ENCODE data around the gene CLVS2.
A peak's percentile ranks its signal among the peaks of the same experiment; 100 is the strongest.

Gene CLVS2

GRCh38 chr6:123024976-123025375 is 28.9 kb downstream of the CLVS2 start:
- no peak for DNase-seq (ENCODE audit: low spot score)

GRCh38 chr6:123027408-123027807 is 31.4 kb downstream of the CLVS2 start:
- DNase-seq (ENCODE audit: low spot score) = no peak

DNA sequence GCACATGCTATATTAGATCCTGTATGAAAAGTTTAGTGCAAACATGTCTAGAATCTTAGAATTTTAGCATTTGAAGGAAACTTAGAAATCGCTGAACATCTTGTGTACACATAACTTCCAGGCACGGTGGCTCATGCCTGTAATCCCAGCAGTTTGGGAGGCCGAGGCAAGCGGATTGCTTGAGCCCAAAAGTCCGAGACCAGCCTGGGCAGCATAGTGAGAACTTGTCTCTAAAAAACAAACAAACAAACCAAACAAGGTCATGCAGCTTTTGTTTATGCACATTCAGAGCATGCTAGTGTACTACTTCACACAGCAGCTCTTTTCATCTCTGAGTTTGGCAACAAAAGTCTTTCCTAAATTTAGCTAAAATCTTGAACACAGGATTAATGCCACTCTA is 32.2 kb downstream of the CLVS2 start:
- no peak for DNase-seq (ENCODE audit: low spot score)

GRCh38 chr6:123030282-123030681 is 34.2 kb downstream of the CLVS2 start:
- no peak for DNase-seq (ENCODE audit: low spot score)

DNA sequence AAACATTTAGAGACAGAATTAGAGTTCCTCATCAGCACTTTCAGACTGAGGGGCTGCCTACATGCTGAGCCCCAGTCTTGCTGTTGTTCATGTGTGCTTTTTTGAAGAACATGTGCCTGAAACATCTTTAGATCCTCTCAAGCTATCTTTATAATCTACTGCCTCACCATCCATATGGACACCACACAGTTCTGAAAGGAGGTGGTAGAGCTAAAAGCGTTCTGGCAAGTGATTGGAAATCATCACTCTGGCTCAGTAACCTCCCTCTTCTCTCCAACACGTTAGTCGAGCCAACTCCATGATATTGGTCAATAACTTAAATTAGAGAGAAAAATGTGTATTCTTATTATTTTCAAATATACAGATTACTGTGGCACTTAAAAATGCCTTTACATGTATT is 40.6 kb downstream of the CLVS2 start:
- DNase-seq (ENCODE audit: low spot score) = no peak

DNA sequence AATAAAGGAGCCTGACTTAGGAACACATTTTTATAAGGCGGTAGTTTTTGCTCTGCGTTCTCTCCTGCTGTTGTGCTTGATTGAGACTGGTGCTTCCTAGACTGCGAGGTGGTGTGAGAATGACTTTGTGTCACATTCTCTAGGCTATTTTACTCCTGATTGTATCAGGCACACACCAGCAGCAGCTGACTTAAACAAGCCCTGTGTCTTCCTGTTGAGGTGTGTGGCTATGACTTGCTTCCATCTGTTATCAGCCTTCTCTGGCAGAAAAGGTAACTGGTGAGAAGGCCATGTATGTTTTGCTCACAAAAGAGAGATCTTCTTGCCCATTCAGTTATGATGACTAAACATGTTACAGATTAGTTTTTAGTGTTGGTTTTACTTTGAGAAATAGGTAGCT is 43.4 kb downstream of the CLVS2 start:
- no peak for DNase-seq (ENCODE audit: low spot score)

GRCh38 chr6:123042401-123042800 is 46.4 kb downstream of the CLVS2 start:
- no peak for DNase-seq (ENCODE audit: low spot score)

DNA sequence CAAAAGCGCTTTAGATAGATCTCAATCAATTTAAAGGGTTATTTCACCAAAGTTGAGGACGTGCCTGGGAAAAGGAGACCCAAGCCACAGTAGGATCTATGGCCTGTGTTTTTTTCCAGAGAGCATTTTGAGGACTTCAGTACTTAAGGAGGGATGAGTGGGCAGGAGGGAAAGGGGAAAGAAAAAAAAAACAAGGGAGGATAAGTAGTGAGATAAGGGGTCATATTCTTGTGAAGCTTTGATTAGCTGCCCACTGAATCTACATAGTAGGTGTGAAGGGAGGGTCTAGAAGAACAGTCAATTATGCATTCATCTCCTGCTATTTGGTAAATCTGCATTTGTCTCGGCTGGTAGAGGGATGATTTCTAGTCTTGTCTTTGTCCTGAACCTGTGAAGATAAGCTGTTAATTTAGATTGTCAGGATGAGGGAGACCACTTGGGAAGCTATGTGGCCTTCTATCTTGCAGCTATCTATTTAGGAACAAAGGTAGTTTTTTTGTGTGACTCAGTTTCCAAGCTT is 48.4 kb downstream of the CLVS2 start:
- DNase-seq (ENCODE audit: low spot score) = no peak

DNA sequence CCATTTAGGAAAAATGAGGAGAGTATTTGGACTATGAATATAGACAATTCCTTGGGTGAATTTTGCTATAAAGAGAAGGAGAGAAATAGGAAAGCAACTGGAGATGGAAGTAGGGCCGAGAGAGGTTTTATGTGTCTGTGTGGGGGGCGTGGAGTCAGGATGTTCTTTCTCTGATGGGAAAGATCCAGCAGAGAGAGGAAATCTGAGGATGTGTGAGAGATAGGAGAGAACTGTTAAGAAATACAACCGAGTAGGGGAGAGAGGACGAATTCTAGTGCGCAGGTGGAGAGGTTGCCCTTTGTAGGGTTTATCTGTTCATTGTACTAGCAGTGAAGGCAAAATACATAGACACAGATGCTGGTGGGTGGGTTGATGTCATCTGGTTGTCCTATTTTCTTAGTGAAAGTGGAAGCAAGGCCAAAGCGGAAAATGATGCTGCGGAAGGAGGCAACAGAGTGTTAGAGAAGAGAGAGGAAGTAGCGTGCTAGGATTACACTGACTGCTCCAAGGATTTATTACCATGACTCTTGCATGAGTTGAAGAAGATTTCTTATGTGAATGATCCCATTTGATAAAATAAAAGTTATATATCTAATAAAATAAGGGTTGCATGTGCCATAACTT is 57.7 kb downstream of the CLVS2 start:
- DNase-seq (ENCODE audit: low spot score) = no peak

GRCh38 chr6:123055256-123055655 is 59.2 kb downstream of the CLVS2 start:
- DNase-seq (ENCODE audit: low spot score) = no peak

- peak; percentile 8 for DNase-seq (ENCODE audit: low spot score)
Measured at GRCh38 chr6:123062670-123063069, 66.6 kb downstream of the CLVS2 start.

DNA sequence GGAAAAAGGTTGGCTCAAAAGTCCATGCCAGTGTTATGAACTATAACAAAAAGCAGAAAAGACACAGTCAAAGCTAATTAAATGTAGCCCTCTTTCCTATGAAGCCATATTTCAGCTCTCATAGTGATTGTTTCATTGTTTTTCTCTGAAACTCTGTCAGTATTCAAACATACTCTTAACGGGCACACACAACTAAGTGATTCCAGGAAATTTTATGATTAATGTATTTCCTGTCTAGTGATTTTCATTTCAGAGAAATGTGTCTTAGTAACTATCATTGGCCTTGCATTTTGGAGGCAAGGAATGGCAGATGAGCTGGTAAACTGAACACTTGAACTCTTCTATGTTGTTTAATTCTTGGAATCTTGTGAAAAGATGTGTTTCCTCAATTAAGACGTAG is 68.0 kb downstream of the CLVS2 start:
- no peak for DNase-seq (ENCODE audit: low spot score)

- DNase-seq (ENCODE audit: low spot score) = no peak
Measured at GRCh38 chr6:123074616-123075015, 78.6 kb downstream of the CLVS2 start.

DNA sequence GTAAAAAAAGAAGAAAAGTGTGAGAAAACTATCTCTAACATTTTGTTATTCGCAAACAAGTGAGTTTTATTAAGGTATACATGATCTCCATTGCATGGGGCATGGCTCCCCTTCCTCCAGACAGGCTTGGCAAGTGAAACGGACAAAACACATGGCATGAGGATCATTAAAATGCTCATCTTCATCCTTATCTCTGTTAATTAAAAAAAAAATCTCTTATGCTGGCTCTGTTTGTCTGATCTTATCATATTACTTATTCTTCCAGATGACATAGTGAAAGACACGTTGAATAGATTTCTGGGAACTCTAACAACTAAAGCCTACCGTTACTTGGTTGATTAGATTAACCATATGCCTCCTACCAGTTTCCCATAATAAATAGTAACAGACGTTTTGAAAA is 89.4 kb downstream of the CLVS2 start:
- DNase-seq (ENCODE audit: low spot score) = no peak

DNA sequence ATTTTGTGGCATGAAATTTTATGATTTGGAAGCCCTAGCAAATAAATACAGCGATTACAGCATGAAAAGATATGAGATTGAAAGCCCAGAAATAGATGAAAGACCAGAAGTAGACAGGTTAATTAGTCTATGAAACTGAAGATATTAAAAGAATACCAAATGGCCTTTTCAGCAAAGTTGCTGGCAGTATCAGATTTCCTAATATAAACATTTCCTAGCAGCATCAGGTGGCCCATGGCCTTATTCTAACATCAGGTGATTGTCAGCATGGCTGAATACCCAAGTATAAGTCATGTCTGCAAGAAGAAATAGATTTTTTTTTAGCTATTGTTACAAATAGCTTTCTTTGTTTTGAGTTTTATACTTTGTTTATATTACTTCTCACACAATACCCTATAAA is 93.2 kb downstream of the CLVS2 start:
- no peak for DNase-seq (ENCODE audit: low spot score)

- no peak for DNase-seq (ENCODE audit: low spot score)
Measured at GRCh38 chr6:123091091-123091895, 95.3 kb downstream of the CLVS2 start.

DNA sequence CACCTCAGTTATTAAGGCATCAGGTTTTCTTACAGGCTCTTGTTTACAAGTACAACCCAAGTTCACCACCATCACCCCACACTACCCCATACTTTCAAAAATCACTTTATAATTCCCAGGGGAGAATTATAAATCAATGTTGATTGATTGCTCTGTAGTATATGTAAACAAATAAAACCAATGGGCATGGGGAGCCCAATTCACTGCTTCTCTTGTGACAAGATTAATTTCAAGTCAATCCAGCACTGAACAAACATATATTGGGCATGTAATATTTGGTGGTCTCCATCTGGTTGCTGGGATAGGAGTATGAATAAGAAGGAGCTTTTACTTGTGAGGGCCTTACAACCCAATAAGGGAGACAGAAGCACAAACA is 95.8 kb downstream of the CLVS2 start:
- no peak for DNase-seq (ENCODE audit: low spot score)

DNA sequence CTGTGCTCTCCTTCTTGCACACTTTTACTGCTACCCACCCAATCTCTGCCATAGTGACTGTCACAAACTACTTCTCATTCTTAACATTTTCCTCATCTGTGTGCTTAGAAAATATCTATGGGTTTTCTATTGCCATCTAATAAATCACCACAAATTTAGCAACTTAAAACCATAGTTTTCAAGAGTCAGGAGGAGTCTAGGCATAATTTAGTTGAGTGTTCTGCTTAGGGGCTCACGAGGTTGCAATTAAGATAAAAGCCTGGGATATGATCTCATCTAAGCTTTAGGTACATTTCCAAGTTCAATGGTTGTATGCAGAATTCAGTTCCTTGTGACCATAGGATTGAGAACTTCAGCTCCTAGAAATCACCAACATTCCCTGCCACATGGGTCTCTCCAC is 98.8 kb downstream of the CLVS2 start:
- DNase-seq (ENCODE audit: low spot score) = no peak

DNA sequence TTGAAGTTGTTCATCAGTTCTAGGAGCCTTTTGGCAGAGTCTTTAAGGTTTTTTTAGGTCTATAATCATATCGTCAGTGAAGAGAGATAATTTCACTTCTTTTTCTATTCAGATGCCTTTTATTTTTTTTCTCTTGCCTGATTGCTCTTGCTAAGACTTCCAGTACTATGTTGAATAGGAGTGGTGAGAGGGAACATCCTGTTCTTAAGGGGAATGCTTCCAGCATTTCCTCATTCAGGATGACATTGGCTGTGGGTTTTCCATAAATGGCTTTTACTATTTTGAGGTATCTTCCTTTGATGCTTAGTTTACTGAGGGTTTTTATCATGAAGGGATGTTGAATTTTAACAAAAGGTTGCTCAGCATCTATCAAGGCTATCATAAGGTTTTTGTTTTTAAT is 109.5 kb downstream of the CLVS2 start:
- DNase-seq (ENCODE audit: low spot score) = no peak

- no peak for DNase-seq (ENCODE audit: low spot score)
Measured at GRCh38 chr6:123116370-123116769, 120.3 kb downstream of the CLVS2 start.

DNA sequence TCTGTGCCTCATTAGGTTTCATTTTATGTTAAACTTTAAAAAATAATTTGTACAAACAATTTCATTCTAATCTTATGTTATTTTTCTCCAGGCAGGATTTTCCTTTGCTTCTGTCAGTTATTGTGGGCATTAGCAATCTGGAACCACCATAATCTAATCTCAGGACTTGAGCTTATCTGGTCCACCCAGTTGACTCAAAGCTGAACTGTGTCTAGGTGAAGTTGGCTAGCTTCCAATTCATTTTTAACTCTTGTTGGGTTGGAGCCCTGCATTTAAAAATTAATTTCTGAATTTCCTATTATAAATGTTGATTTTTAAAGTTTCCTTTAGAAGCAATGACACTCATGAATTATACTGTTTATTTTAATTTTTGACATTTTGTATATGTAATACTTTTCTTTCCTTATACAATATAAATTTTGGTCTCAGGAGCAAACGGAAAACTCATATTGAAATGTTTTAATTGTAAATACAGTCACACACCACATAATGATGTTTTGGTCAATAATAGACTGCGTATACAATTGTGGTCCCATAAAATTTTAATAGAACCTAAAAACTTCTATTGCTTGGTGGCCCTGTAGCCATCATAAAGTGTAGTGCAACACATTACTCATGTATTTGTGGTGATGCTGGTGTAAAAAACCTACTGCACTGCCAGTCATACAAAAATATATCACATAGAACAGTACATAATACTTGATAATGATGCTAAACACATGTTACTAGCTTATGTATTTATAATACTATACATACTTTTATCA is 121.3 kb downstream of the CLVS2 start:
- DNase-seq (ENCODE audit: low spot score) = no peak

DNA sequence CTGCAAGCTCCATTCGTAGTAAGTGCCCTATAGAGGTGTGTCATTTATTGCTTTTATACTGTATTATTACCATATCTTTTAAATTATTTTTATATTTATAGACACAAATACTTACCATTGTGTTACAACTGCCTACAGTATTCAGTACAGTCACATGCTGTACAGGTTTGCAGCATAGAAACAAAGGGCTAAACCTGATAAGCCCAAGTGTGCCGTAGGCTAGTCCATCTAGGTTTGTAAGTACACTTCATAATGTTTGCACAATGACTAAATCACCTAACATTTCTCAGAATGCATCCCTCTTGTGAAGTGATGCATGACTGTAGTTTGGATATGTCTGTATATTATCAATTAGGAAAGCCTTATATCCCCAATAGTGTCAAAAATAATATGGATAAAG is 122.8 kb downstream of the CLVS2 start:
- DNase-seq (ENCODE audit: low spot score) = no peak

All from iPS-NIHi11 (cell line).